Activated CD8-positive, alpha-beta T cell treated with anti-CD3 and anti-CD28 coated beads for 36 hours (primary cell): ENCODE measurements around the gene CACNA1C. TPM values are rescaled to one million over a fixed set of nuclear protein-coding genes. Genes with fewer than 3 reads are reported as not detected.

Experiments used
- ATAC-seq: fragments of 200-7000 bp; cut with Tn5 transposase; one replicate; pipeline ENCODE4 v1.10.0; 2021; ENCODE audit warnings: mild to moderate bottlenecking, moderate library complexity
- CTCF ChIA-PET: fragments of 350-600 bp; sonication (Branson Sonifier 250); formaldehyde crosslinking; loops from one replicate; lab custom pipeline; 2021; ENCODE audit warnings: antibody characterized with exemption; lab: Charles Lee
- POLR2A ChIA-PET: fragments of 350-600 bp; sonication (Branson Sonifier 250); formaldehyde crosslinking; loops from one replicate; lab custom pipeline; 2021; ENCODE audit warnings: antibody characterized with exemption; lab: Charles Lee
- DNase-seq: peaks from one replicate; pipeline ENCODE4 v3.0.0-alpha.2; 2020
- H3K27ac Mint-ChIP-seq: one replicate; pipeline ENCODE4 v1.8.0; 2021; ENCODE audit warnings: mild to moderate bottlenecking, mixed read lengths
- H3K27me3 Mint-ChIP-seq: one replicate; pipeline ENCODE4 v1.8.0; 2021; ENCODE audit warnings: mixed read lengths
- H3K36me3 Mint-ChIP-seq: one replicate; pipeline ENCODE4 v1.8.0; 2021; ENCODE audit warnings: low read depth, mixed read lengths
- H3K4me1 Mint-ChIP-seq: one replicate; pipeline ENCODE4 v1.8.0; 2021; ENCODE audit warnings: low read depth, mixed read lengths
- H3K4me3 Mint-ChIP-seq: one replicate; pipeline ENCODE4 v1.8.0; 2021; ENCODE audit warnings: mild to moderate bottlenecking, moderate library complexity, mixed read lengths
- H3K9me3 Mint-ChIP-seq: one replicate; pipeline ENCODE4 v1.8.0; 2021; ENCODE audit warnings: mixed read lengths
- intact Hi-C: fragments of 100-400 bp; cut with micrococcal nuclease; formaldehyde crosslinking; loops from one replicate; pipeline ENCODE4 v1.10.0; 2022
- total RNA-seq, 2 experiments: library from RNA; stranded (reverse); gene quantifications; one replicate each; pipeline ENCODE4 v1.2.3, GENCODE V29; 2021
- TF ChIP-seq, protein P1 (sequence below): fragments of 200-600 bp; IDR thresholded peaks from one replicate; pipeline ENCODE4 v1.8.0; 2022; ENCODE audit warnings: antibody characterized with exemption, mild to moderate bottlenecking

CACNA1C gene
- total RNA-seq, 2 experiments from 2014 or later = 0.02 to 0.05 TPM

DNA sequence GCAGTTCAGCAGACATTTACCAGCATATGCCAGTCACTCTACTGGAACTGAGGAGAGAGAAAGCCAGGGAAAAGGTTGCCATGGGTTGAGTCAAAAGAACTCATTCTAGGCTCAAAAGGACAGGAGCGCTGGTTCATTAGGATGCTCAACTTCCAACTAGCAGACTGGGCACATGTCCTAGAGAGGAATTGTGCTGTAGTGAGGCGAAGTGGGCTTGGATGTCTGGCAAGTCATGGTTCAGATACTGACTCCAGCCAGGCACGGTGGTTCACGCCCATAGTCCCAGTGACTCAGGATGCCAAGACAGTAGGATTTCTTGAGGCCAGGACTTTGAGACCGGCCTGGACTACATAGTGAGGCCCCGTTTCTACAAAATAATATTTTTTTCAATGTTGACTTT lies 281.5 kb downstream of the CACNA1C start:
- Mint-ChIP-seq H3K9me3 (no peaks in the 10 kb centered on the region), H3K36me3 (no peaks in the 10 kb centered on the region), H3K4me3 (no peak overlapping the region), H3K27me3 (no peaks in the 10 kb centered on the region), H3K4me1 (peaks cover 2% of the 10 kb centered on the region), H3K27ac (no peak overlapping the region)
- ATAC-seq (no peak), DNase-seq (no peak)
- TF ChIP-seq, protein P1, sequence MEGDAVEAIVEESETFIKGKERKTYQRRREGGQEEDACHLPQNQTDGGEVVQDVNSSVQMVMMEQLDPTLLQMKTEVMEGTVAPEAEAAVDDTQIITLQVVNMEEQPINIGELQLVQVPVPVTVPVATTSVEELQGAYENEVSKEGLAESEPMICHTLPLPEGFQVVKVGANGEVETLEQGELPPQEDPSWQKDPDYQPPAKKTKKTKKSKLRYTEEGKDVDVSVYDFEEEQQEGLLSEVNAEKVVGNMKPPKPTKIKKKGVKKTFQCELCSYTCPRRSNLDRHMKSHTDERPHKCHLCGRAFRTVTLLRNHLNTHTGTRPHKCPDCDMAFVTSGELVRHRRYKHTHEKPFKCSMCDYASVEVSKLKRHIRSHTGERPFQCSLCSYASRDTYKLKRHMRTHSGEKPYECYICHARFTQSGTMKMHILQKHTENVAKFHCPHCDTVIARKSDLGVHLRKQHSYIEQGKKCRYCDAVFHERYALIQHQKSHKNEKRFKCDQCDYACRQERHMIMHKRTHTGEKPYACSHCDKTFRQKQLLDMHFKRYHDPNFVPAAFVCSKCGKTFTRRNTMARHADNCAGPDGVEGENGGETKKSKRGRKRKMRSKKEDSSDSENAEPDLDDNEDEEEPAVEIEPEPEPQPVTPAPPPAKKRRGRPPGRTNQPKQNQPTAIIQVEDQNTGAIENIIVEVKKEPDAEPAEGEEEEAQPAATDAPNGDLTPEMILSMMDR = no peak
- intact Hi-C loops = no loop called here
- ChIA-PET POLR2A (no interaction called here), CTCF (no interaction called here)

DNA sequence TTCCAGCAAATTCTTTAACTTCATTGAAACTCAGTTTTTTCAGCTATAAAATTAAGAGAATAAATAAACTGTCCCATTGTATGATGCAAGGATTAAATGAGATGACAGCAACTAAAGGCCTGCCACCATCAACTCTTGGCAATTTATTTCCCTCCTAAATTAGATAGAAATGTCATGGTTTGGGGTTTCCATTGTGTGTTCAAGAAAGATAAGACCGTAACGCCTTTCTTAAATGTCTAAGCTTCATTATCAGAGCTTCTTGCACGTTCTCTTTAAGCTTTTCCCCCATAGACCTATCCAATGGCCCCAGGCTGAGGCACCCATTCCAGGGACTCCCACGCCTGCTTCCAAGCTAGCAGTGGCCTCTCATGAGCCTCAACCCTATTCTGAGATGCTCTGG lies 281.9 kb downstream of the CACNA1C start:
- no peaks in the 10 kb centered on the region for H3K36me3 Mint-ChIP-seq
- H3K4me3 Mint-ChIP-seq = no peak overlapping the region
- peaks cover 2% of the 10 kb centered on the region for H3K4me1 Mint-ChIP-seq
- H3K9me3 Mint-ChIP-seq = no peaks in the 10 kb centered on the region
- H3K27ac Mint-ChIP-seq = no peak overlapping the region
- TF ChIP-seq, protein P1 = no peak
- H3K27me3 Mint-ChIP-seq = no peaks in the 10 kb centered on the region
- ChIA-PET CTCF (no interaction called here), POLR2A (no interaction called here)
- ATAC-seq (no peak), DNase-seq (no peak)
- intact Hi-C loops = no loop called here

DNA sequence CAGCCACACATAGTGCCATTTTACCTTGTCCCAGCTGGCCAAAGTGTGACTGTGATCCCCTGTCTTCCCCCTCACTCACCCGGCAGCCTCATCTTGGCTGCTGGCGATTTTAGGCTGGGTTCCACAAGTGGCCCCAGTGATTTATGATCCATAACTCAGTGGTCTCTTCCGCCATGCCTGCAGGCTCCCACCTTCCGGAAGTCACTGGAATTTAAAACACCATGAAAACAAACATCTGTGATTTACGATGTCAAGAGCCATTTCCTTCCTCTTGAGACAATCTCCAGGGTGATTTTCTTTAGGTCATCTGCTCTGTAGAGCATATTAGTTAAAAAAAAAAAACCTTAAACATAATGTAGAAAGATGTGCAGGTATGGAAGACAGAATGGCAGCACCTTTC lies 282.3 kb downstream of the CACNA1C start:
- H3K36me3 Mint-ChIP-seq = no peaks in the 10 kb centered on the region
- no peaks in the 10 kb centered on the region for H3K27me3 Mint-ChIP-seq
- H3K4me3 Mint-ChIP-seq = no peak overlapping the region
- H3K4me1 Mint-ChIP-seq = peaks cover 2% of the 10 kb centered on the region
- intact Hi-C loops = no loop called here
- DNase-seq (no peak), ATAC-seq (no peak)
- ChIA-PET CTCF (no interaction called here), POLR2A (no interaction called here)
- TF ChIP-seq, protein P1 = no peak
- no peaks in the 10 kb centered on the region for H3K9me3 Mint-ChIP-seq
- no peak overlapping the region for H3K27ac Mint-ChIP-seq

DNA sequence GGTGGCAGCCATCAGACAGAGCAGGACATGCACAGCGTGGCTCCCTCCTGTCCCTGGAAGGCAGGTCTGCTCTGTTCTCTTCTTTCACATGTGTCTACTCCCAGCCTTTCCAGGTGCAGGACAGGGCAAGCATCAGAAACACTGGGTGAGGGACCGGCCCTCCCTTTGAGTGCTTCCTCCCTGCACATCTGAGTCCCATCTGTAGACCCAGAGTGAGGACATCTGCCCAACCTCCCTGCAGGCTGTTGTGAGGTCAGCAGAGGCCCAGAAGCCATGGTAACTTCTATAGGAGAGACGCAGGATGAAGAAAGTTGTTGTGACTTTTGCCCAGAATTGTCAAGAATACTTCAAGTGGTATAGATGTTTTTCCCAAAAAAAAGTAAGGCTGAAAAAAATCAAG lies 282.7 kb downstream of the CACNA1C start:
- H3K4me3 Mint-ChIP-seq = no peak overlapping the region
- H3K9me3 Mint-ChIP-seq = no peaks in the 10 kb centered on the region
- ATAC-seq = no peak
- ChIA-PET POLR2A (no interaction called here), CTCF (no interaction called here)
- H3K4me1 Mint-ChIP-seq = peaks cover 2% of the 10 kb centered on the region
- no peak for DNase-seq
- no peaks in the 10 kb centered on the region for H3K36me3 Mint-ChIP-seq
- no peak overlapping the region for H3K27ac Mint-ChIP-seq
- intact Hi-C loops = no loop called here
- TF ChIP-seq, protein P1 = no peak
- no peaks in the 10 kb centered on the region for H3K27me3 Mint-ChIP-seq

DNA sequence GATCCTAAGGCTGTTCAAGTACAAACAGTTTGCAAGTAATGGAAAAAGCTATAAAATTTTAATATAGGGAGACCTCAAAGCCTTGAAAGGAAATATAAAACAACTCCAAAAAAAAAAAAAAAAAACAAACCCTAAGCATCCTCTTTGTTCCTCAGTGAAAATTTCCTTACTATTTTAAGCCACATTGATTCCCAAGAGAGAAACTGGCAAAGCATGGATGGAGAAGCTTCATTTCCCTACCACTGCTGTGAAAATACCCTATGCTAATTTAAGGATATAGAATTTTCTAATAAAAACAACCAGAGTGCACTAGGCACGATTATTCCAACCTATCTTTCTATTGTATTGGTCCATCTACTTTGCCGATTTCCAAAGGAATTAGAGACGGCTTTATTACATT lies 283.1 kb downstream of the CACNA1C start:
- intact Hi-C loops = no loop called here
- no peak overlapping the region for H3K27ac Mint-ChIP-seq
- POLR2A ChIA-PET = no interaction called here
- TF ChIP-seq, protein P1 = no peak
- no peak for DNase-seq
- H3K4me1 Mint-ChIP-seq = peaks cover 2% of the 10 kb centered on the region
- no peaks in the 10 kb centered on the region for H3K27me3 Mint-ChIP-seq
- no peaks in the 10 kb centered on the region for H3K36me3 Mint-ChIP-seq
- ATAC-seq = no peak
- no peaks in the 10 kb centered on the region for H3K9me3 Mint-ChIP-seq
- CTCF ChIA-PET = no interaction called here
- H3K4me3 Mint-ChIP-seq = no peak overlapping the region
